SK-N-SH (cell line): ENCODE results near the gene ZDHHC8. TPM values are rescaled to one million over a fixed set of nuclear protein-coding genes. Genes with fewer than 3 reads are reported as not detected.

Experiments used
- CTCF ChIA-PET: fragments of 300-600, 350-600 bp; formaldehyde crosslinking; extraction: SDS; loops from one replicate; lab custom pipeline; 2021; lab: Yijun Ruan, JAX
- POLR2A ChIA-PET: fragments of 350-600 bp; sonication (Branson Sonifier 250); formaldehyde crosslinking; extraction: SDS; loops from one replicate; lab custom pipeline; 2020; ENCODE audit warnings: antibody characterized with exemption, inconsistent platforms; lab: Yijun Ruan, JAX
- DNase-seq: peaks from one replicate; pipeline ENCODE4 v3.0.0; 2012
- H2AFZ ChIP-seq: fragments of 200-600 bp; sonication (generic); 2 replicates; pipeline ENCODE4 v1.8.1; 2016; ENCODE audit warnings: antibody characterized with exemption, mild to moderate bottlenecking, low read depth
- H3F3A ChIP-seq: fragments of 200-600 bp; sonication (generic); replicated peaks from 2 replicates; pipeline ENCODE3; 2016; ENCODE audit warnings: antibody characterized with exemption, mild to moderate bottlenecking; ENCODE audit not compliant: insufficient read depth
- H3K27ac ChIP-seq, 2 experiments: fragments of 200-500 bp in 1 of 2; fragments of 200-600 bp in 1 of 2; sonication (Bioruptor generic) in 1 of 2; sonication (generic), shearing (Covaris generic) in 1 of 2; 2 replicates each; pipeline versions ENCODE4 v1.5.1 to v1.6.1; 2014 to 2016; ENCODE audit warnings: low read depth in 2 of 2, inconsistent platforms in 1 of 2, low read length in 1 of 2, mild to moderate bottlenecking in 1 of 2, mixed read lengths in 1 of 2
- H3K27me3 ChIP-seq: fragments of 200-600 bp; sonication (generic), shearing (Covaris generic); 2 replicates; pipeline ENCODE4 v1.6.1; 2016; ENCODE audit warnings: mixed run types; ENCODE audit not compliant: insufficient read depth
- H3K36me3 ChIP-seq, 2 experiments: fragments of 200-500 bp in 1 of 2; fragments of 200-600 bp in 1 of 2; sonication (Bioruptor generic) in 1 of 2; sonication (generic) in 1 of 2; replicated peaks in 1 of 2; 2 replicates each; pipeline versions ENCODE3 to v1.5.1; 2014 to 2016; ENCODE audit warnings: low read length in 1 of 2, mild to moderate bottlenecking in 1 of 2; ENCODE audit not compliant: insufficient read depth in 2 of 2, control insufficient read depth in 1 of 2
- H3K4me1 ChIP-seq, 2 experiments: fragments of 200-500 bp in 1 of 2; fragments of 200-600 bp in 1 of 2; sonication (Bioruptor generic) in 1 of 2; sonication (generic), shearing (Covaris generic) in 1 of 2; 2 replicates each; pipeline versions ENCODE4 v1.5.1 to v1.6.1; 2014 to 2016; ENCODE audit warnings: low read depth in 1 of 2, low read length in 1 of 2, mixed run types in 1 of 2; ENCODE audit not compliant: insufficient read depth in 2 of 2, control insufficient read depth in 1 of 2
- H3K4me2 ChIP-seq: fragments of 200-600 bp; sonication (generic), shearing (Covaris generic); 2 replicates; pipeline ENCODE4 v1.6.1; 2017; ENCODE audit warnings: mixed run types
- H3K4me3 ChIP-seq, 2 experiments: fragments of 200-500 bp in 1 of 2; fragments of 200-600 bp in 1 of 2; sonication (Bioruptor generic) in 1 of 2; sonication (generic), shearing (Covaris generic) in 1 of 2; 2 replicates each; pipeline versions ENCODE4 v1.5.1 to v1.8.1; 2014 to 2016; ENCODE audit warnings: low read depth in 2 of 2, inconsistent platforms in 1 of 2, low read length in 1 of 2, mild to moderate bottlenecking in 1 of 2, mixed read lengths in 1 of 2, moderate library complexity in 1 of 2
- H3K79me2 ChIP-seq: fragments of 200-600 bp; sonication (generic); 2 replicates; pipeline ENCODE4 v1.8.1; 2017; ENCODE audit warnings: mild to moderate bottlenecking; ENCODE audit not compliant: insufficient read depth
- H3K9ac ChIP-seq: fragments of 200-600 bp; sonication (generic); 2 replicates; pipeline ENCODE4 v1.6.1; 2017; ENCODE audit warnings: mixed run types
- H3K9me2 ChIP-seq: fragments of 200-600 bp; sonication (generic); 2 replicates; pipeline ENCODE4 v1.6.1; 2017; ENCODE audit warnings: mixed run types
- H3K9me3 ChIP-seq: fragments of 200-600 bp; sonication (generic); 2 replicates; pipeline ENCODE4 v1.6.1; 2017; ENCODE audit warnings: mixed run types, mild to moderate bottlenecking, moderate library complexity
- H4K20me1 ChIP-seq: fragments of 200-600 bp; sonication (generic); 2 replicates; pipeline ENCODE4 v1.6.1; 2017; ENCODE audit warnings: mild to moderate bottlenecking, mixed run types; ENCODE audit not compliant: insufficient read depth
- CTCF ChIP-seq: fragments of 200-600 bp; sonication (generic); IDR thresholded peaks from 2 replicates; pipeline ENCODE4 v1.6.1; 2017; ENCODE audit warnings: antibody characterized with exemption, mild to moderate bottlenecking, moderate library complexity
- MAX ChIP-seq: IDR thresholded peaks from 2 replicates; pipeline ENCODE4 v1.4.0; 2012; ENCODE audit warnings: low read depth
- MXI1 ChIP-seq: IDR thresholded peaks from 2 replicates; pipeline ENCODE4 v1.6.1; 2012; ENCODE audit warnings: mild to moderate bottlenecking, low read depth, low read length, improper control_type of control experiment
- NFIC ChIP-seq: IDR thresholded peaks from 2 replicates; pipeline ENCODE4 v1.4.0; 2012; ENCODE audit warnings: borderline replicate concordance
- PBX3 ChIP-seq: IDR thresholded peaks from 2 replicates; pipeline ENCODE4; 2012
- RAD21 ChIP-seq: IDR thresholded peaks from 2 replicates; pipeline ENCODE4 v1.6.1; 2012; ENCODE audit warnings: mild to moderate bottlenecking, low read length
- RFX5 ChIP-seq: IDR thresholded peaks from 2 replicates; pipeline ENCODE4 v1.6.1; 2012; ENCODE audit warnings: mild to moderate bottlenecking, improper control_type of control experiment, low read length
- RXRA ChIP-seq: IDR thresholded peaks from 2 replicates; pipeline ENCODE4 v1.4.0; 2012; ENCODE audit warnings: low read depth, mild to moderate bottlenecking, borderline replicate concordance
- USF1 ChIP-seq: IDR thresholded peaks from 2 replicates; pipeline ENCODE4 v1.4.0; 2012; ENCODE audit warnings: low read depth, borderline replicate concordance
- YY1 ChIP-seq: IDR thresholded peaks from 2 replicates; pipeline ENCODE4 v1.4.0; 2012; ENCODE audit warnings: low read depth, mild to moderate bottlenecking
- WGBS: methylation state at CpG from one replicate; pipeline ENCODE4 v1.1.6; 2017; ENCODE audit warnings: low lambda C conversion rate; 5-methylcytosine and 5-hydroxymethylcytosine counted together
- polyA plus RNA-seq, 3 experiments: library from polyadenylated mRNA; depleted of rRNA; stranded (reverse); fragments of >200 nt; gene quantifications; 2 replicates each; pipeline ENCODE4 v1.2.3, GENCODE V29; 2012

Gene ZDHHC8
- polyA plus RNA-seq, 1 of the 3 experiments (the other 2 are of a cell fraction): 65.3 TPM

- peaks cover 0 to 21% of the 10 kb centered on the region in 2 experiments; a peak in 1 of 4 replicates for H3K4me1 ChIP-seq
- H4K20me1 ChIP-seq: peaks cover 12% of the 10 kb centered on the region
- H3K4me3 ChIP-seq: no peak overlapping the region
- no peak overlapping the region for H3K27ac ChIP-seq
- 79% methylated on average over 5 of the region's 18 CpGs for WGBS
- peaks cover 18% of the 10 kb centered on the region for H3F3A ChIP-seq
- POLR2A ChIA-PET: interaction anchor here (1.0 to 1.9 kb wide), 4 partner anchors 9 to 25 kb away, joined by 3 to 7 read pairs (median 5); partner anchors contain the start of genes RANBP1 and TRMT2A
- no peak overlapping the region for H3K4me2 ChIP-seq
- no peak overlapping the region for H2AFZ ChIP-seq
- H3K9me2 ChIP-seq: no peaks in the 10 kb centered on the region
- H3K9ac ChIP-seq: no peak overlapping the region
- peaks cover 30% of the 10 kb centered on the region for H3K79me2 ChIP-seq
- TF ChIP-seq NFIC (no peak), CTCF (peak; percentile 32; the same call in 1 of the 2 replicates), RAD21 (peak; percentile 18; the same call in 1 of the 2 replicates)
- no peak for DNase-seq
- peaks cover 0 to 41% of the 10 kb centered on the region in 2 experiments for H3K36me3 ChIP-seq
- CTCF ChIA-PET: interaction anchor here (0.6 to 2.2 kb wide), 8 partner anchors 9 to 954 kb away, joined by 3 to 8 read pairs (median 3); no protein-coding TSS in a partner anchor
- H3K27me3 ChIP-seq: no peaks in the 10 kb centered on the region
- no peaks in the 10 kb centered on the region for H3K9me3 ChIP-seq
These were observed 2.5 kb upstream of the ZDHHC8 start for GRCh38 chr22:20128902-20129746.

GRCh38 chr22:20129747-20130014 lies 1.9 kb upstream of the ZDHHC8 start:
- H3K9me2 ChIP-seq: no peaks in the 10 kb centered on the region
- TF ChIP-seq RFX5 (no peak), YY1 (0 out of 2 replicates have a peak, but pooled peaks have one; percentile 41)
- H3K9ac ChIP-seq: no peak overlapping the region
- no peak overlapping the region for H2AFZ ChIP-seq
- H3K4me2 ChIP-seq: no peak overlapping the region
- no peaks in the 10 kb centered on the region for H3K9me3 ChIP-seq
- H3K4me3 ChIP-seq: no peak overlapping the region
- H3F3A ChIP-seq: peaks cover 18% of the 10 kb centered on the region
- H3K27ac ChIP-seq: no peak overlapping the region
- CTCF ChIA-PET: interaction anchor here (0.7 to 2.2 kb wide), 7 partner anchors 10 to 188 kb away, joined by 3 to 8 read pairs (median 3); no protein-coding TSS in a partner anchor
- H3K79me2 ChIP-seq: peaks cover 34% of the 10 kb centered on the region
- H3K36me3 ChIP-seq: peaks cover 0 to 37% of the 10 kb centered on the region in 2 experiments
- DNase-seq: no peak
- 93% methylated on average over 2 of the region's 3 CpGs for WGBS
- POLR2A ChIA-PET: interaction anchor here (1.0 to 1.9 kb wide), 3 partner anchors 10 to 25 kb away, joined by 3 to 7 read pairs (median 5); partner anchors contain the start of genes RANBP1 and TRMT2A
- H3K27me3 ChIP-seq: no peaks in the 10 kb centered on the region
- H4K20me1 ChIP-seq: peaks cover 17% of the 10 kb centered on the region
- peaks cover 0 to 27% of the 10 kb centered on the region in 2 experiments; a peak in 1 of 4 replicates for H3K4me1 ChIP-seq

- H3K4me1 ChIP-seq: peaks cover 0 to 33% of the 10 kb centered on the region in 2 experiments; a peak in 1 of 4 replicates
- no peak for DNase-seq
- WGBS: 100% methylated on average over 1 of the region's 3 CpGs
- H3K9me3 ChIP-seq: no peaks in the 10 kb centered on the region
- H3K4me3 ChIP-seq: peak overlapping the region in 1 of 2 experiments; percentile 95; a peak in 2 of 4 replicates
- TF ChIP-seq RXRA: no peak
- TF ChIP-seq USF1: no peak
- TF ChIP-seq MAX: no peak
- no peak for TF ChIP-seq MXI1
- TF ChIP-seq PBX3: no peak
- no peak for TF ChIP-seq NFIC
- no peaks in the 10 kb centered on the region for H3K9me2 ChIP-seq
- peaks cover 0 to 31% of the 10 kb centered on the region in 2 experiments for H3K36me3 ChIP-seq
- no peak overlapping the region for H3K9ac ChIP-seq
- H3K27ac ChIP-seq: peak overlapping the region; percentile 75 to 83; a peak in 3 of 4 replicates
- H2AFZ ChIP-seq: no peak overlapping the region; the same call in 1 of the 2 replicates
- peaks cover 24% of the 10 kb centered on the region for H4K20me1 ChIP-seq
- ChIA-PET POLR2A (interaction anchor here (0.6 to 1.9 kb wide), 4 partner anchors 11 to 373 kb away, joined by 3 to 5 read pairs (median 4); partner anchors contain the start of gene TRMT2A), CTCF (interaction anchor here (0.7 to 2.2 kb wide), 6 partner anchors 10 to 191 kb away, joined by 3 to 8 read pairs (median 3); partner anchors contain the start of gene TRMT2A)
- no peaks in the 10 kb centered on the region for H3K27me3 ChIP-seq
- peak overlapping the region; percentile 92; the same call in 1 of the 2 replicates for H3K4me2 ChIP-seq
- peaks cover 36% of the 10 kb centered on the region for H3K79me2 ChIP-seq
- peaks cover 18% of the 10 kb centered on the region for H3F3A ChIP-seq
These were observed 1.3 kb upstream of the ZDHHC8 start for GRCh38 chr22:20130319-20130718.
